Activated T-cell treated with anti-CD3 and anti-CD28 coated beads for 4 hours (primary cell): ENCODE data around the gene CHD1.
"Not testable (repeated sequence)": the region's sequence is repeated elsewhere in the genome, so short reads cannot be mapped to it uniquely, and the experiment has no call there.

Experiments used
- DNase-seq: peaks from one replicate; pipeline ENCODE4 v3.0.0-alpha.2; 2020

CHD1 gene

DNA sequence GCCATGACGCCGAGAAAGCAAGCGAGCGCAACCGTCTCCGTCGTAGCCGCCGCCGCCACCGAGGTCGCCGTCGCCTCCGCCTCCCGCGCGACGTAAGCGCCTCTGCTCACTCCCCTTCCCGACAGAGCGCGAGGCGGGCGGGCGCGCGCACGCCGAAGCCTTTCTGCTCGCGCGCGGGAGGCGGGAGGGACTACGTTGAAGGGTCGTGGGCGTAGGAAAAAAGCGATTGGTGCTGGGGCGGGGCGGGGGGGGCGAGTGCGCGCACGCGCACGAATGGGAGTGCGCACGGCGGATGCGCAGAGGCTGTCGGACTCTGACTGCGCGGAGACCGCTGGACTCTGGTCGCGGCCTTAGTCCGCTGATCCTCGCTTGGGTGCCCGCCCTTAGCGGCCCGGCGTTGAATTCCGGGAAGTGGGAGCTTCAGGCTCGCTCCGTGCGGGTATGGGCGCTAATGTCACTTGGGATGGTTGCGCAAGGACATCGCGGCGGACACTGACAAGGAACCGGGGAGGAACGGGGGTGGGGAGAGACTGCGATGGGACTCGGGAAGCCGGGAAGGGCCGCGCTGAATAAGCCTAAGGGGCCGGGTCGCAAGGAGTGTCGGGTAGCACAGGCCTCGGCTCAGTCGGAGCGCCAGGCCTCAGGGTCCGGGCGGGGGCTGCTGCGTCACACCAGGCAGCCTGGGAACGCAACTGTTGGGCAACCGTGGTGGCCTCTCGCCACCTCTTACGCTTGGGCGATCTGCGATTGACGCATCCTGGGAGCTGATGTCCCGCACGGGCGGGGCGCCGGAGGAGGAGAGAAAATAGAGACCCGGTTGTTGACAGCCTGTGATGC, at the start of gene CHD1:
Gene CHD1, minus strand, starts transcription at position 135 of the 837 bp plus-strand sequence. CDS start 2,621 bp downstream, outside the sequence.
- DNase-seq = peak; percentile 92

- DNase-seq = no peak
Observed at GRCh38 chr5:98978528-98978927, 49.7 kb upstream of the CHD1 start.

DNA sequence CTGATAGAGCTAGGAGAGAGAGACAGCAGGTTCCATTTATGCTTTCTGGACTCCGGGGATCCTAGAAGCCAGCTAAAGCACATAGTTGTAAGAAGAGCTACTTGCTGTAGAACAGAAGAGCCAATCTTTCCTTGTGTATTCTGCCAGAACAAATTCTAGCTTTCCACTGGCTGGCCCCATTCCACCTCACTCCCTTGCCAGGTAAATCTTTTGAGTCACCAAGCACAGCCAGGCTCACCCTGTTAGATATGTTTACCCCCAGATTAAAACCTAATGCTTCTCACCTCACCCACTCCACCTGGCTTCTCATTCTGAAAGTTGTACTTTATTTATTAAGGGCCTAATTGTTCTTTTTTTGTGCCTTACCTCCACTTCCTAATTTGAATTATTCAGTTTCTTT, 48.9 kb upstream of the CHD1 start:
- DNase-seq = no peak

DNA sequence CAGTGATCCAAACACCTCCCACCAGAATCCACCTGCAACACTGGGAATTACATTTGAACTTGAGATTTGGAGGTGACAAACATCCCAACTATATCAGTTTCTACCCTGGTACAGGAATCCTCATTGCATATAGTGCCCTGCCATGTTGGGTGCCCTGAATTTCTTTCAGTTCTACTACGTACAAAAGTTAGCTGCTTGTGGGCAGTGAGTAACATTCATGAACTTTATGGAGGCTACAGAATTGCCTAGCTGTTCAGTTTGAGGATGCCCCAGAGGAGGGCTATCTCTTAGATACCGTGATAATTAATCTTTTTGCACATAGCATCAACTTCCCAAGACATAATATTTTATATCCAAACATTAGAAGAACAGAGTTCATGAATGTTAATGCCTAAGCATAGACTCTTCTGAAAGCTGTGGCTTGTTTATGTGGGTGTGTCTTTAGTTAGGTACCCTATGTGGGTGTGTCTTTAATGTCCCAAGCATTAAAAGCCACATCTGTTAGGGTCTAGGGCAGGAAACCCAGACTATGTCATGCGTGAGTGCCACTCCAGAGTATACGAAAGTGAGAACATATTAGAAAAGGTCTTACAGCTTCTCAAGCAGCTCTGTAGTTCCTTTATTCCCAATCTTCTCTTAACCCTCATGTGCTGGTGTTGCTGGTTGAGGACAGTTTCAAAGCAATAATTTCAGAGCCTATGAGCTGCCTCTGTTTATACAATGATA, 47.0 kb upstream of the CHD1 start:
- no peak for DNase-seq

DNA sequence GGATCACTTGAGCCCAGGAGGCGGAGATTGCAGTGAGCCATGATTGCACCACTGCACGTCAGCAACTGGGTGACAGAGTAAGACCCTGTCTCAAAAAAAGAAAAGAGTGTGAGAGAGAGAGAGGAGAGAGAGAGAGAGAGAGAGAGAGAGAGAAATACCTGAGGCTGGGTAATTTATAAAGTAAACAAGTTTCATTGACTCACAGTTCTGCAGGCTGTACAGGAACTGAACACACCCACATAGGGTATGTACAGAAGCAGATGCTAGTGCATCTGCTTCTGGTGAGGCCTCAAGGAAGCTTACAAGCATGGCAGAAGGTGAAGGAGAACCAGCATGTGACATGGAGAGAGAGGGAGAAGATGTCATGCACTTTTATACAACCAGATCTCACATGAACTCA, 46.4 kb upstream of the CHD1 start:
- no peak for DNase-seq

DNA sequence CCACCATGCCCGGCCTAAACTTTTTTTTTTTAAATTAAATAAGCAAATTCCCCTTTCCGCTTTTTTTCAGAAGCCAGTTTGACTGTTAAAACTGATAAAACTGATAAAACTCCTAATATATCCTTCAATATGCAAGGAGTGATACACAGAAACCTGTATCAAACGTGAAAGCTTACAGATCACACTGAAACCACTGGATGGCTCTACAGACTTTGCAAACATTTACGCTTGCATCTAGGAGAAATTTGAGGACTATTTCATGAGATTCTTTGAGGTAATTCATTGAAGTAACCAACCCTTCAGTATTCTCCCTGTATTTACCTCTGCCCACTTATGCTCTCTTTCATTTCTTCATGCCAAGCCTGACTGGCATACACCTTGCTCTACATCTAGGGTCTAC, 40.6 kb upstream of the CHD1 start:
- no peak for DNase-seq

GRCh38 chr5:98968056-98968564, 39.3 kb upstream of the CHD1 start:
- no peak for DNase-seq

- DNase-seq = no peak
Observed at GRCh38 chr5:98965226-98965625, 36.4 kb upstream of the CHD1 start.

GRCh38 chr5:98964621-98965020, 35.8 kb upstream of the CHD1 start:
- DNase-seq = no peak

DNA sequence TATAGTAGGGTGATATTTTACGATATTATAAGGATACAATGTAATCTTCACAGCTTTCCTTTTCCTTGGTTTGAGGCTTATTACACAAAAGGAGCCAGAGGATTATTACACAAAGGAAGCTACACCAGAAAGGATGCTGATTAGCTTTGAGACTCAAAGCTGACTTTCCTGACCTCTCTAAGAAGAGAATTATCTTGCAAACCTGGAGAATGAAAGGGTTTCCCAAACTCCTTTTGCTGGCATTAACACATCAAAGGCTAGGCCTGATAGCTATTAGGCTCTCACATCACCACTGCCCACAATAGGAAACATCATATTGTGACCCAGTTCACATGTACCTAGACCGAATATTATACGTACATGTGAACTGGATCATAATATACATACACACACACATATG, 34.2 kb upstream of the CHD1 start:
- no peak for DNase-seq

DNA sequence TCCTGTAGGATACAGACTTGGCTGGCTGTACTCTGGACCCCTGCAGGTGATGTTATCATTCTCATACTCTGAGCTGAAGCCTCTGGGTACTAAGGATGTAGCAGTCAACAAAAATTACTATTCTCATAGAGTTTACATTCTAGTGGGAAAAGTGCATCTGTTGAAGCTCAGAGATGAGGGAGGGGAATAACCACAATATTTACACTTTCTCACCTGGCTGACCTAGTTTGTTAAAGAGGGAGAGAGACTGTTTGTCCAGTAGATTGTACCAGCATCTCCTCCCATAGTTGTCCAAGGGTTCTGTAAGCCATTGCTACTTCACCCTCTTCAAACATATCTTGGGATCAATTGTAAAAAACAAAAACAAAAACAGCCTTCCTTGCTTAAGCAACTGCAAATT, 33.8 kb upstream of the CHD1 start:
- no peak for DNase-seq

DNA sequence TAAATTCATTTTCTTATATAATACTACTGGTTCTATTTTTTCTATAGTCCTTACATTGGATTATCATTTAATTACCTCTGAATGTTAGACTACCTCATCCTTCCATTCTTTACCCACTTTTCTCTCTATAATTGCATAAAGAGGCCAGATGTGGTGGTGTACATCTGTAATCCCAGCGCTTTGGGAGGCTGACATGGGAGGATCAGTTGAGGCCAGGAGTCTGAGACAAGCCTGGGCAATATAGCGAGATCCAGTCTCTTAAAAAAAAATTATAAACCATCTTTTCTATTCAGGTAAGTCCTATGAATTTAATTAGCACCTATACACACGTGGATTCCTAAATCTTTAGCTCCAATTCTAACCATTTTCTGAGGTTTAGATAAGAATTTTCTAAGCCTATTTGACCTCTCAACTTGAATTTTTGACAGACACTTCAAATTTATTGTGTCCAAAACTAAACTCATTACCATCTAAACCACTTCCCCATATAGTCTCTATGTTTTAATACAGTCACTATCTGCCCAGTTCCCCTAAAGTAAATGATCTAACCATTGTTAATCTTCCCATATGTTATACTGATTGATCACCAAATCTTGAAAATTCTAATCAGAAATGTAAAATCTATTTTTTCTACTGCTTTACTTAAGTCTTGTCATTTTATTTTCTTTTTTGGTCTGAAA, 33.0 kb upstream of the CHD1 start:
- DNase-seq = no peak

- no peak for DNase-seq
Observed at GRCh38 chr5:98957307-98957706, 28.5 kb upstream of the CHD1 start.

DNA sequence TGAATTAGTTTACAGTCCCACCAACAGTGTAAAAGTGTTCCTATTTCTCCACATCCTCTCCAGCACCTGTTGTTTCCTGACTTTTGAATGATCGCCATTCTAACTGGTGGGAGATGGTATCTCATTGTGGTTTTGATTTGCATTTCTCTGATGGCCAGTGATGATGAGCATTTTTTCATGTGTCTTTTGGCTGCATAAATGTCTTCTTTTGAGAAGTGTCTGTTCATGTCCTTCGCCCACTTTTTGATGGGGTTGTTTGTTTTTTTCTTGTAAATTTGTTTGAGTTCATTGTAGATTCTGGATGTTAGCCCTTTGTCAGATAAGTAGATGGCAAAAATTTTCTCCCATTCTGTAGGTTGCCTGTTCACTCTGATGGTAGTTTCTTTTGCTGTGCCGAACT, 27.1 kb upstream of the CHD1 start:
- not testable (repeated sequence) for DNase-seq

DNA sequence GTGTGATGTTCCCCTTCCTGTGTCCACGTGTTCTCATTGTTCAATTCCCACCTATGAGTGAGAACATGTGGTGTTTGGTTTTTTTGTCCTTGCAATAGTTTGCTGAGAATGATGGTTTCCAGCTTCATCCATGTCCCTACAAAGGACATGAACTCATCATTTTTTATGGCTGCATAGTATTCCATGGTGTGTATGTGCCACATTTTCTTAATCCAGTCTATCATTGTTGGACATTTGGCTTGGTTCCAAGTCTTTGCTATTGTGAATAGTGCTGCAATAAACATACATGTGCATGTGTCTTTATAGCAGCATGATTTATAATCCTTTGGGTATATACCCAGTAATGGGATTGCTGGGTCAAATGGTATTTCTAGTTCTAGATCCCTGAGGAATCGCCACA, 26.7 kb upstream of the CHD1 start:
- DNase-seq = not testable (repeated sequence)

DNA sequence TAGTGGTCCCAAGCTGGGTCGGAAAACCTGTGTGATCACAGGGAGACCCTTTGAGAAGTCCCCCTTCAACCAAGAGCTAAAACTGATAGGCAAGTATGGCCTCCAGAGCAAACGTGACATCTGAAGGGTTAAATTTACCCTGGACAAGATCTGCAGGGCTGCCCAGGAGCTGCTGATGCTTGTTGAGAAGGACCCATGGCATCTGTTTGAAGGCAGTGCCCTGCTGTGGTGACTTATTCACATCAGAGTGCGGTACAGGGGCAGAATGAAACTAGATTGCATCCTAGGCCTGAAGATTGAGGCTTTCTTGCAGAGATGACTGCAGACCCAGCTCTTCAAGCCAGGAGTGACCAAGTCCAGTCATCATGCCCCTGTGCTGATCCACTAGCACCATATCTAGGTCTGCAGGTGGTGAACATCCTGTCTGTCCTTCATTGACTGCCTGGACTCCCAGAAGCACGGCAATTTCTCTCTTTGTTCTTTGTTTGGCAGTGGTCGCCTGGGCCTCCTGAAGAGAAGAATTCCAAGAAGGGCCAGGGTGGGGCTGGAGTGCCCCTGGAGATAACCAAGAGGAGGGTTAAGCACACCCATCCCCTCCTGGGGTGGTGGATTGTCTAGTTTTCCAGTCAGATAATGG, 25.7 kb upstream of the CHD1 start:
- DNase-seq = no peak

DNA sequence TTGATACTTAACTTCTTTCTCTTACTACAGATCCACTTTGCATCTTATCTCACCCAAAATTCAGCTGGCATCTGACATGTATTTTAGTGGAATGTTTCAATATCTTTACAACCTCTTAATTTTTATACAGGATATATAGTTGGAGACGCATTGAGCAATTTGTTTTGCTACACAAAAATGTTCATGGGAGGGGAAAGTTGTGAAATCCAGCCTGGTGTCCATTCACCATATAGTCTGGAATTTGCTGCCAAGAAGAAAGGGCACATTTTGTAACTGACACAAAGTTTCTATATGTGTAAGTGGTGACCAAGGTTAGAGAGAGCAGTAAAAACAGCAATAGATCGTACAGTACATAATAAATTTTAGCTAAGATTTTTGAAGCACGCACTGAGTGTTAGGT, 14.0 kb upstream of the CHD1 start:
- DNase-seq = no peak

- no peak for DNase-seq
Observed at GRCh38 chr5:98941131-98941883, 12.5 kb upstream of the CHD1 start.

DNA sequence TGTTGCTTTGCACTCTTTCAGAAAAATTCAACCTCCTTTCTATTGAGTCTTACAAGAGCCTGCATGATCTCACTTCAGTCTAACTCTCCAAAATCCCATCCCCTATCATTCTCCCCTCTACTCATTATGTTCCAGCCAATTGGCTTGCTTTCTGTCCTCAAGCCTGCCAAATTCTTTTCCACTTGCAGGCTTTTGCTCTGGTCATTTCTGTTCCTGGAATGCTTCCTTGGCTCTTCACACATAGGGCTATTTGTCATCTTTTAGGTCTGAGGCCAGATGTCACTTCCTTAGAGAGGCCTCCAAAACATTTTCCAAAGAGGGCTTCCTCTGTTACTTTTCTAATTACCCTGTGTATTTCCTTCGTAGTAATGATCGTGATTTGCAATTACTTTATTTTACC, 11.8 kb upstream of the CHD1 start:
- DNase-seq = no peak

DNA sequence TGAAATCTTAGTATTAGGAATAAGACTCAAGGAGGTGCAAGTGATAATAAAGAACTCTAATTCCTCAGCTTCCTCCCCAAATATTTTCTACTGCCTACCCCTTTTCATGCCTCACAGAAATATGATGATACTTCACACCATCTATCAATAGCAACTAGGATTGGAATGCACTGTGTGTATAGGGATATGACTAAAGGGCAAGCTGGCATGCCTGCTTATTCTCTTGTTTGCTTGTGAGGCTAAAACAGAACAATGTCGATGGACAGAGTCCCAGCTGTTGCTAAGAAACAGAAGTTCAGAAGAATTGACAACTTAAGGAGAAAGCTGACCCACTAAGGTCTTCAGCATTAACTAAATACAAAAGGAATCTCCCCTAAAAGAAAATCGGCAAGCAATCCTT, 9.7 kb upstream of the CHD1 start:
- no peak for DNase-seq

GRCh38 chr5:98936948-98937715, 8.3 kb upstream of the CHD1 start:
- DNase-seq = no peak

DNA sequence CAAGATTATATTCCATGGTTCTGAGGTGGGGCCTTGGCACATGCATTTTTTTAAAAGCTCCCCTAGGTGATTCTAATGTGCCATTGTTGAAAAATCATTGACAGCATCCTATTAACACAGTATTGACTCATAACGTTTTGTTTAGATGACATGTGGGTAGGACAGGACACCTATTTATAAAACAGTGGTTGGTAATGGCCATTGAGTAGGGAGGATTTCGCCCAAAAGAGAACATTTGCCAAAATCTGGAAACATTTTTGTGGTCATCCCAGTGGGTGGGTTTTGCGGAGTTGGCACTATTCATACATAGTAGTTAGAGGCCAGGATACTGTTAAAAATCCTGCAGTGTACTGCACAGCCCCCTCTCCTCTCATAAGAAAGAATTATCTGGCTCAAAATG, 6.4 kb upstream of the CHD1 start:
- DNase-seq = no peak
